ENCODE results near the gene LRRC32. TPM values are rescaled to one million over a fixed set of nuclear protein-coding genes. Genes with fewer than 3 reads are reported as not detected.

The LRRC32 gene
- total and polyA plus RNA-seq, 2 of the 4 experiments (the other 2 are of a cell fraction): 5.2 to 13.7 TPM

DNA sequence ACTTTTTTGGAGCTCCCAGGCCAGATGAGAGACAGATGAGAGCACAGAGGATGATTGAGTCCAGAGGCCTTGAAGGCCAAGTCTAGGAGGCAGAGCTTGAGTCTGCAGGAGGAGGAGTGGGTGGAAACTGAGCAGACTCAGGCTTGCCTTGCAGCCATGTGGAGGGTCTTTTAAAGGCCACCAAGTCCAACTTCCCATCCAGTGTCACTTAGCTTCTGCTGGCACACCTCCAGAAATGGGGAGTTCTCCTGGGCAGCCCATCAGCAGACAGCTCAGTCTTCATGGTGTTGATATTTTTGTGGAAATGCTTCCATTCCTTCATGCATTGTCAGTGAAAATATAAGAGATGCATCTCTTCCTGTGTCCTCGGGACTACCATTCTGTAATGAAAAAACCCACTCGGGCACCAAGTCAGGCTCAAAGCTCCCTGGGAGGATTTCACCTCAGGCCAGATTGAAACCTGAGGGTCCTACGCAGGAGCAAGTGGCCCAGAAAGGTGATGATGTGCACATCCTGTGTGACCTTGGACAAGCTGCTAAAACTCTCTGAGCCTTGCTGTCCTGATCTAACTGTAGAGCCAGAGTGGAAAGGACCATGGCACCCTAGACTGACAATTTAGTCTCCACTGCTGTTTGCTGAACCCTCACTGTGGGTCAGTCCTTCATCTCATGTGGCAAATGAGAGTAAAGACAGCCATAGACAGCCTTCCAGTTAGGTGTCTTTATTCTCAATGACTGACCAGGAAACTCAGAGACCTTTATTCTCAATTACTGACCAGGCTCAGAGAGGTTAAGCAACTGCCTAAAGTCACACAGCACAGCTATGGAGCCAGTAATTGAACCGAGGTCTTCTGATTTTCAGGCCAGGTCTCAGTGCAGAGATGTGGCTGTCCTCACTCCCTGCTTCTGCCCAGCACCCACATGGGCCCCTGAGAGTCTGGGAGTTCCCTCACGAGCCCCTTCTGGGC, 2.9 kb upstream of the LRRC32 start:
- ATAC-seq (ENCODE audit: low read depth): no peak
- H3K27ac ChIP-seq (ENCODE audit: insufficient read depth, low read length): no peak overlapping the region
- H4K20me1 ChIP-seq (ENCODE audit: insufficient read depth, low read length): no peaks in the 10 kb centered on the region
- no peaks in the 10 kb centered on the region for H3K79me1 ChIP-seq (ENCODE audit: low read depth in 1 of 2, low read length in 2 of 2)
- H3K18ac ChIP-seq (ENCODE audit: low read depth, low read length): no peak overlapping the region
- H3K4me3 ChIP-seq (ENCODE audit: insufficient read depth, low read depth, low read length): no peak overlapping the region
- H4K5ac ChIP-seq (ENCODE audit: low read depth, low read length): no peak overlapping the region
- no peaks in the 10 kb centered on the region for H3K9me3 ChIP-seq (ENCODE audit: control insufficient read depth, insufficient read depth, low read length)
- H3K56ac ChIP-seq (ENCODE audit: extremely low read depth, insufficient read depth, low read length): no peak overlapping the region
- no peak overlapping the region for H2AK9ac ChIP-seq (replicated peaks; ENCODE audit: low read depth, low read length, poor library complexity)
- no peak overlapping the region for H2BK15ac ChIP-seq (ENCODE audit: low read depth, low read length)
- no peak overlapping the region for H4K8ac ChIP-seq (ENCODE audit: low read depth in 2 of 2, low read length in 2 of 2)
- H3K36me3 ChIP-seq (ENCODE audit: control insufficient read depth, insufficient read depth, low read length): no peaks in the 10 kb centered on the region
- no peak overlapping the region for H3K23ac ChIP-seq (ENCODE audit: low read depth, low read length)
- H2BK120ac ChIP-seq (ENCODE audit: low read depth, low read length): no peak overlapping the region
- no peak overlapping the region for H3K4ac ChIP-seq (ENCODE audit: low read depth, low read length)
- no peak overlapping the region for H4K91ac ChIP-seq (ENCODE audit: insufficient read depth, low read depth, low read length)
- dilution Hi-C loops (cut with HindIII; ENCODE audit: low sequenced_read_pairs, unreplicated experiment): no loop called here
- TF ChIP-seq RAD21 (IDR thresholded peaks at IDR 0.05; ENCODE audit: low read length) (no peak), MAFK (IDR thresholded peaks at IDR 0.05; ENCODE audit: low read depth, low read length) (no peak), RCOR1 (IDR thresholded peaks at IDR 0.05; ENCODE audit: insufficient replicate concordance, low read length) (no peak), SMC3 (IDR thresholded peaks at IDR 0.05; ENCODE audit: low read depth, low read length) (no peak)
- 0 out of 2 replicates have a peak, but pooled peaks cover 3% of the 10 kb centered on the region for H3K27me3 ChIP-seq (ENCODE audit: control insufficient read depth, insufficient read depth, low read length)
- H3K4me2 ChIP-seq (ENCODE audit: low read depth, low read length): no peak overlapping the region
- no peak overlapping the region; the same call in 1 of the 2 replicates for H2AK5ac ChIP-seq (ENCODE audit: low read depth, low read length)
- no peak overlapping the region for H2BK5ac ChIP-seq (ENCODE audit: low read depth, low read length, poor library complexity, severe bottlenecking)
- ChIA-PET CTCF (no interaction called here), POLR2A (ENCODE audit: unreplicated experiment) (no interaction called here)
- H3K9me1 ChIP-seq (ENCODE audit: insufficient read depth, low read length): no peaks in the 10 kb centered on the region
- peaks cover 14% of the 10 kb centered on the region for H3K4me1 ChIP-seq (ENCODE audit: control insufficient read depth, insufficient read depth, low read length)
- H2BK20ac ChIP-seq (ENCODE audit: low read depth, low read length): no peak overlapping the region
- BruUV-seq (replicated peaks): no TSS peak
- no peak for DNase-seq
- WGBS, 2 experiments (ENCODE audit: extremely low coverage in 2 of 2, insufficient read length in 1 of 2): 100% methylated on average over 1 of the region's 5 CpGs; no CpG with 5 or more reads in 1 of the 2 experiments
- 0 out of 2 replicates have a peak overlapping the region, but pooled peaks have one; percentile 9 for H3K14ac ChIP-seq (replicated peaks; ENCODE audit: low read depth, low read length)
- H2AFZ ChIP-seq (replicated peaks; ENCODE audit: low read length, poor library complexity): peak overlapping the region; percentile 5
- in situ Hi-C loops (cut with MboI; ENCODE audit: low sequenced_read_pairs): no loop called here
- intact Hi-C loops (cut with micrococcal nuclease): loop anchor here (10.0 kb wide), 1 partner anchor 289 kb away; the partner anchor contains the start of genes GVQW3 and THAP12
- H3K9ac ChIP-seq (ENCODE audit: low read depth, low read length): no peak overlapping the region

All from IMR-90 (cell line).